HEK293 (cell line): ENCODE measurements around the gene IP6K2.

ENCODE experiments used
- GLIS1 ChIP-seq: fragments of 450-650 bp; formaldehyde crosslinking; IDR thresholded peaks from 2 replicates; pipeline ENCODE4 v1.5.1; 2016; ENCODE audit warnings: missing biosample characterization, missing genetic modification characterization
- MEIS1 ChIP-seq: sonication (generic); formaldehyde crosslinking; IDR thresholded peaks from 2 replicates; pipeline ENCODE4 v1.8.1; 2022; ENCODE audit warnings: missing genetic modification reagents, mild to moderate bottlenecking, borderline replicate concordance
- MYNN ChIP-seq: fragments of 450-650 bp; formaldehyde crosslinking; IDR thresholded peaks from 2 replicates; pipeline ENCODE4 v1.5.1; 2016; ENCODE audit warnings: missing biosample characterization, missing genetic modification characterization, borderline replicate concordance
- ZNF214 ChIP-seq: fragments of 450-650 bp; formaldehyde crosslinking; IDR thresholded peaks from 2 replicates; pipeline ENCODE4 v1.5.1; 2017; ENCODE audit warnings: missing biosample characterization, mild to moderate bottlenecking, missing genetic modification characterization, borderline replicate concordance
- ZNF24 ChIP-seq: fragments of 450-650 bp; formaldehyde crosslinking; IDR thresholded peaks from 2 replicates; pipeline ENCODE4 v1.5.1; 2016; ENCODE audit warnings: missing biosample characterization, missing genetic modification characterization
- ZNF843 ChIP-seq: fragments of 450-650 bp; formaldehyde crosslinking; IDR thresholded peaks from 2 replicates; pipeline ENCODE4 v1.5.1; 2016; ENCODE audit warnings: missing biosample characterization, missing genetic modification characterization
- TF ChIP-seq, protein P1 (sequence below): fragments of 450-650 bp; formaldehyde crosslinking; IDR thresholded peaks from 2 replicates; pipeline ENCODE4 v1.5.1; 2016; ENCODE audit warnings: missing biosample characterization, missing genetic modification characterization
- TF ChIP-seq, protein P2 (sequence below): fragments of 450-650 bp; formaldehyde crosslinking; IDR thresholded peaks from 2 replicates; pipeline ENCODE4 v1.5.1; 2016; ENCODE audit warnings: missing biosample characterization, missing genetic modification characterization
- TF ChIP-seq, protein P3 (sequence below): fragments of 450-650 bp; formaldehyde crosslinking; IDR thresholded peaks from 2 replicates; pipeline ENCODE4 v1.5.1; 2016; ENCODE audit warnings: missing biosample characterization, missing genetic modification characterization, borderline replicate concordance

DNA sequence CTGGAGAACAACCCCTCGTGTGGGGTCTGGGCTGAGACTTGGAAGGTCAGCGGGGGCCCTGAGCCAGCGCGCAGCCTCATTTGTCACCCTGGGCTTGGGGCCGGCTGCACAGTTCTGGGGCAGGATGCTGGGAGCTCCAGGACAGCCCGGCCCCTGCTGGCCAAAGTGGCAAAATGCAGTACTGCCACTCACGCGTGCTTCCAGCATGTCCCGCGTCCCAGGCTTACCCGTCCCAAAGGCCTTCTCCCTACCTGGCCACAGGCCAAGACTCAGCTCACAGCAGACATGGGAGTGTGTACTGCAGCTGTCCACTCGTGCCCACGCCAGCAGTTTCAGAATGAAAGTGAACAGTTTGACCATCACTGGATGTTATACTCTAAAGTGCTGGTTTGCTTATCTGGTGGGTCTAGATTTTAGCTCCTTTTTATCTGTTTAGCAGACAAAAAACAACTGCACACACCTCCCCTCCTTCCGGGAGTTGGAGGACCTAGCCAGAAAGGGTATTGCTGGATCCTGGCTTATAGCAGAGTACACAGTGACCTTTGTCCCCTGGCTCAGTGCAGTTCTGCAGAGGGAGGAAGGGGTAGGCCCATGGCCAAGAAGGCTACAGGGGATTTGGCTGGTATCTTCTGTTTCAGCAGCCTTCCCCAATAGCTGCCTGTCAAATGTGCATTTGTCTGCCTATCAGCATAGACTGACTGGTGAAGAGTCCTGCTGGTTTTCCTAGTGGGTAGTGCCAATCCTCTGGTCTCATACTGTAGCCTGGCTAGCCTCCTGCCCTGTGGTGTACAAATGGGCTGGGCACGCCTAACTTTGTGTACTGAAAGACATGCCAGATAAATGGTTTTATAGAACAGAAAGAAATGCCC, 23.2 kb upstream of the IP6K2 start:
- TF ChIP-seq MYNN (tag by site-specific recombination) = no peak
- TF ChIP-seq, protein P1, sequence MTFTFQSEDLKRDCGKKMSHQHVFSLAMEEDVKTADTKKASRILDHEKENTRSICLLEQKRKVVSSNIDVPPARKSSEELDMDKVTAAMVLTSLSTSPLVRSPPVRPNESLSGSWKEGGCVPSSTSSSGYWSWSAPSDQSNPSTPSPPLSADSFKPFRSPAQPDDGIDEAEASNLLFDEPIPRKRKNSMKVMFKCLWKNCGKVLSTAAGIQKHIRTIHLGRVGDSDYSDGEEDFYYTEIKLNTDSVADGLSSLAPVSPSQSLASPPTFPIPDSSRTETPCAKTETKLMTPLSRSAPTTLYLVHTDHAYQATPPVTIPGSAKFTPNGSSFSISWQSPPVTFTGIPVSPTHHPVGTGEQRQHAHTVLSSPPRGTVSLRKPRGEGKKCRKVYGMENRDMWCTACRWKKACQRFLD (tag by site-specific recombination) = no peak
- TF ChIP-seq, protein P2, sequence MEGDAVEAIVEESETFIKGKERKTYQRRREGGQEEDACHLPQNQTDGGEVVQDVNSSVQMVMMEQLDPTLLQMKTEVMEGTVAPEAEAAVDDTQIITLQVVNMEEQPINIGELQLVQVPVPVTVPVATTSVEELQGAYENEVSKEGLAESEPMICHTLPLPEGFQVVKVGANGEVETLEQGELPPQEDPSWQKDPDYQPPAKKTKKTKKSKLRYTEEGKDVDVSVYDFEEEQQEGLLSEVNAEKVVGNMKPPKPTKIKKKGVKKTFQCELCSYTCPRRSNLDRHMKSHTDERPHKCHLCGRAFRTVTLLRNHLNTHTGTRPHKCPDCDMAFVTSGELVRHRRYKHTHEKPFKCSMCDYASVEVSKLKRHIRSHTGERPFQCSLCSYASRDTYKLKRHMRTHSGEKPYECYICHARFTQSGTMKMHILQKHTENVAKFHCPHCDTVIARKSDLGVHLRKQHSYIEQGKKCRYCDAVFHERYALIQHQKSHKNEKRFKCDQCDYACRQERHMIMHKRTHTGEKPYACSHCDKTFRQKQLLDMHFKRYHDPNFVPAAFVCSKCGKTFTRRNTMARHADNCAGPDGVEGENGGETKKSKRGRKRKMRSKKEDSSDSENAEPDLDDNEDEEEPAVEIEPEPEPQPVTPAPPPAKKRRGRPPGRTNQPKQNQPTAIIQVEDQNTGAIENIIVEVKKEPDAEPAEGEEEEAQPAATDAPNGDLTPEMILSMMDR (tag by site-specific recombination) = peak; percentile 70
- TF ChIP-seq, protein P3, sequence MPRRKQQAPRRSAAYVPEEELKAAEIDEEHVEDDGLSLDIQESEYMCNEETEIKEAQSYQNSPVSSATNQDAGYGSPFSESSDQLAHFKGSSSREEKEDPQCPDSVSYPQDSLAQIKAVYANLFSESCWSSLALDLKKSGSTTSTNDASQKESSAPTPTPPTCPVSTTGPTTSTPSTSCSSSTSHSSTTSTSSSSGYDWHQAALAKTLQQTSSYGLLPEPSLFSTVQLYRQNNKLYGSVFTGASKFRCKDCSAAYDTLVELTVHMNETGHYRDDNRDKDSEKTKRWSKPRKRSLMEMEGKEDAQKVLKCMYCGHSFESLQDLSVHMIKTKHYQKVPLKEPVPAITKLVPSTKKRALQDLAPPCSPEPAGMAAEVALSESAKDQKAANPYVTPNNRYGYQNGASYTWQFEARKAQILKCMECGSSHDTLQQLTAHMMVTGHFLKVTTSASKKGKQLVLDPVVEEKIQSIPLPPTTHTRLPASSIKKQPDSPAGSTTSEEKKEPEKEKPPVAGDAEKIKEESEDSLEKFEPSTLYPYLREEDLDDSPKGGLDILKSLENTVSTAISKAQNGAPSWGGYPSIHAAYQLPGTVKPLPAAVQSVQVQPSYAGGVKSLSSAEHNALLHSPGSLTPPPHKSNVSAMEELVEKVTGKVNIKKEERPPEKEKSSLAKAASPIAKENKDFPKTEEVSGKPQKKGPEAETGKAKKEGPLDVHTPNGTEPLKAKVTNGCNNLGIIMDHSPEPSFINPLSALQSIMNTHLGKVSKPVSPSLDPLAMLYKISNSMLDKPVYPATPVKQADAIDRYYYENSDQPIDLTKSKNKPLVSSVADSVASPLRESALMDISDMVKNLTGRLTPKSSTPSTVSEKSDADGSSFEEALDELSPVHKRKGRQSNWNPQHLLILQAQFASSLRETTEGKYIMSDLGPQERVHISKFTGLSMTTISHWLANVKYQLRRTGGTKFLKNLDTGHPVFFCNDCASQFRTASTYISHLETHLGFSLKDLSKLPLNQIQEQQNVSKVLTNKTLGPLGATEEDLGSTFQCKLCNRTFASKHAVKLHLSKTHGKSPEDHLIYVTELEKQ (tag by site-specific recombination) = no peak
- no peak for TF ChIP-seq ZNF214 (tag by site-specific recombination)
- TF ChIP-seq ZNF24 (tag by site-specific recombination) = no peak
- TF ChIP-seq ZNF843 = no peak
- no peak for TF ChIP-seq GLIS1 (tag by site-specific recombination)
- TF ChIP-seq MEIS1 (CRISPR knock-in tag) = no peak
